22Rv1 (cell line): ENCODE data around the gene ZNF419.

Source experiments
- ZFX ChIP-seq: fragments of 450-650 bp; IDR thresholded peaks from 2 replicates; pipeline ENCODE4 v1.6.1; 2017; ENCODE audit warnings: antibody characterized with exemption, borderline replicate concordance
- TF ChIP-seq, protein P1 (sequence below): fragments of 450-650 bp; IDR thresholded peaks from 2 replicates; pipeline ENCODE4 v1.5.1; 2017; ENCODE audit warnings: mild to moderate bottlenecking

DNA sequence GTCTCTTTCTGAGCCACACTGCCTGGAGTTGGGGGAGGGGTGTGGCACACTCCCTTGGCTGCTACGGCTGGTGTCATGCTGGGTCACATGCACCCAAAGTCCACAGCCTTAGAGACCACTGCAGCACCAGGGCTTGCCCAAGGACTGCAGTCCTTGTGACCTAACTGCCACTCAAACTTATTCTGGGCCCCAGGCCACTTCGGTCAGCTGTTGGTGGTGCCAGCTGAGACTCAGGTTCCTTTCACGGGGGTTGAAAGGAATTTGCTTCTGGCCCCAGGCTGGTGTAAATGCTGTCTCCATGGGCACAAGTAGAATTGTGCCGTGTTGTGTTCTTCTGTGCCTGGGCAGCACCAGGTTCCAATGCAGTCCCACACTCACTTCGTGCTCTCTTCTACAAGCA, 21.1 kb upstream of the ZNF419 start:
- TF ChIP-seq, protein P1, sequence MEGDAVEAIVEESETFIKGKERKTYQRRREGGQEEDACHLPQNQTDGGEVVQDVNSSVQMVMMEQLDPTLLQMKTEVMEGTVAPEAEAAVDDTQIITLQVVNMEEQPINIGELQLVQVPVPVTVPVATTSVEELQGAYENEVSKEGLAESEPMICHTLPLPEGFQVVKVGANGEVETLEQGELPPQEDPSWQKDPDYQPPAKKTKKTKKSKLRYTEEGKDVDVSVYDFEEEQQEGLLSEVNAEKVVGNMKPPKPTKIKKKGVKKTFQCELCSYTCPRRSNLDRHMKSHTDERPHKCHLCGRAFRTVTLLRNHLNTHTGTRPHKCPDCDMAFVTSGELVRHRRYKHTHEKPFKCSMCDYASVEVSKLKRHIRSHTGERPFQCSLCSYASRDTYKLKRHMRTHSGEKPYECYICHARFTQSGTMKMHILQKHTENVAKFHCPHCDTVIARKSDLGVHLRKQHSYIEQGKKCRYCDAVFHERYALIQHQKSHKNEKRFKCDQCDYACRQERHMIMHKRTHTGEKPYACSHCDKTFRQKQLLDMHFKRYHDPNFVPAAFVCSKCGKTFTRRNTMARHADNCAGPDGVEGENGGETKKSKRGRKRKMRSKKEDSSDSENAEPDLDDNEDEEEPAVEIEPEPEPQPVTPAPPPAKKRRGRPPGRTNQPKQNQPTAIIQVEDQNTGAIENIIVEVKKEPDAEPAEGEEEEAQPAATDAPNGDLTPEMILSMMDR: no peak
- TF ChIP-seq ZFX: no peak
